B cell (primary cell): ENCODE measurements around the gene ST6GAL2. TPM values are rescaled to one million over a fixed set of nuclear protein-coding genes. Genes with fewer than 3 reads are reported as not detected.

Experiments
- ATAC-seq: fragments of 200-7000 bp; cut with Tn5 transposase; one replicate; pipeline ENCODE4 v1.10.0; 2021; ENCODE audit warnings: low read depth, mild to moderate bottlenecking, moderate number of reproducible peaks, moderate library complexity
- CTCF ChIA-PET: fragments of 350-600 bp; sonication (Branson Sonifier 250); formaldehyde crosslinking; loops from one replicate; lab custom pipeline; 2021; ENCODE audit warnings: antibody characterized with exemption, inconsistent platforms; lab: Charles Lee
- POLR2A ChIA-PET: fragments of 350-600 bp; sonication (Branson Sonifier 250); formaldehyde crosslinking; loops from one replicate; lab custom pipeline; 2021; ENCODE audit warnings: antibody characterized with exemption; lab: Charles Lee
- DNase-seq: peaks from one replicate; pipeline ENCODE4 v3.0.0; 2013
- H2AFZ ChIP-seq: 2 replicates; pipeline ENCODE4 v1.6.1; 2012; ENCODE audit warnings: mild to moderate bottlenecking, low read depth, low read length; ENCODE audit not compliant: insufficient read depth, poor library complexity, severe bottlenecking
- H3K27ac ChIP-seq, 2 donors: 1 replicate in 1 of 2; 2 replicates in 1 of 2; pipeline ENCODE4 v1.5.1; 2012 to 2013; ENCODE audit warnings: low read length in 2 of 2, mild to moderate bottlenecking in 2 of 2, moderate library complexity in 1 of 2
- H3K27me3 ChIP-seq, 4 experiments: fragments of 200-600 bp in 1 of 4; sonication (generic) in 1 of 4; replicated peaks in 1 of 4; 1 replicate in 2 of 4; 2 replicates in 2 of 4; pipeline versions ENCODE4 v1.6.1 to v1.7.0; 2013 to 2016; ENCODE audit warnings: low read length in 3 of 4, mild to moderate bottlenecking in 2 of 4, mixed read lengths in 1 of 4, moderate library complexity in 1 of 4; ENCODE audit not compliant: insufficient read depth in 4 of 4, control insufficient read depth in 3 of 4; ENCODE audit errors: control extremely low read depth in 1 of 4
- H3K36me3 ChIP-seq, 2 experiments: replicated peaks in 1 of 2; 1 replicate in 1 of 2; 2 replicates in 1 of 2; pipeline versions ENCODE4 v1.6.1 to v1.7.1; 2013; ENCODE audit warnings: low read length in 1 of 2; ENCODE audit not compliant: insufficient read depth in 2 of 2, control insufficient read depth in 1 of 2; ENCODE audit errors: control extremely low read depth in 1 of 2, extremely low read depth in 1 of 2
- H3K4me1 ChIP-seq, 2 donors: fragments of 200-600 bp in 1 of 2; sonication (generic) in 1 of 2; 1 replicate in 1 of 2; 2 replicates in 1 of 2; pipeline versions ENCODE4 v1.5.1 to v1.6.1; 2013 to 2017; ENCODE audit warnings: low read length in 2 of 2; ENCODE audit not compliant: control insufficient read depth in 2 of 2, insufficient read depth in 2 of 2
- H3K4me2 ChIP-seq: replicated peaks from 2 replicates; pipeline ENCODE3; 2012; ENCODE audit warnings: mild to moderate bottlenecking, low read depth, low read length; ENCODE audit not compliant: poor library complexity, severe bottlenecking
- H3K4me3 ChIP-seq, 5 experiments: fragments of 200-600 bp in 1 of 5; sonication (generic) in 1 of 5; 1 replicate in 3 of 5; 2 replicates in 2 of 5; pipeline versions ENCODE4 v1.5.1 to v1.7.0; 2011 to 2016; ENCODE audit warnings: low read length in 4 of 5, mild to moderate bottlenecking in 4 of 5, low read depth in 2 of 5, control low read depth in 1 of 5, moderate library complexity in 1 of 5; ENCODE audit not compliant: insufficient read depth in 1 of 5; ENCODE audit errors: control extremely low read depth in 1 of 5, extremely low read depth in 1 of 5
- H3K79me2 ChIP-seq: fragments of 200-600 bp; sonication (generic); one replicate; pipeline ENCODE4 v1.6.0; 2016; ENCODE audit warnings: low read length; ENCODE audit not compliant: control insufficient read depth, insufficient read depth
- H3K9ac ChIP-seq: fragments of 200-600 bp; sonication (generic); 2 replicates; pipeline ENCODE4 v1.6.1; 2017; ENCODE audit warnings: mild to moderate bottlenecking, low read length, moderate library complexity
- H3K9me3 ChIP-seq, 3 donors: one replicate each; pipeline versions ENCODE4 v1.6.1 to v1.7.1; 2013; ENCODE audit warnings: low read length in 2 of 3; ENCODE audit not compliant: control insufficient read depth in 2 of 3, insufficient read depth in 1 of 3; ENCODE audit errors: control extremely low read depth in 1 of 3
- H4K20me1 ChIP-seq: 2 replicates; pipeline ENCODE4 v1.6.0; 2012; ENCODE audit warnings: mild to moderate bottlenecking, low read length; ENCODE audit not compliant: insufficient read depth, control insufficient read depth, poor library complexity, severe bottlenecking
- H3K27ac Mint-ChIP-seq: one replicate; pipeline ENCODE4 v1.8.0; 2021; ENCODE audit warnings: mixed read lengths
- H3K27me3 Mint-ChIP-seq: one replicate; pipeline ENCODE4 v1.8.0; 2021; ENCODE audit warnings: mixed read lengths
- H3K4me1 Mint-ChIP-seq: one replicate; pipeline ENCODE4 v1.8.0; 2021; ENCODE audit warnings: mixed read lengths
- H3K4me3 Mint-ChIP-seq: one replicate; pipeline ENCODE4 v1.8.0; 2021; ENCODE audit warnings: mixed read lengths
- H3K9me3 Mint-ChIP-seq: one replicate; pipeline ENCODE4 v1.8.0; 2022; ENCODE audit warnings: mixed read lengths; ENCODE audit not compliant: insufficient read depth
- CTCF ChIP-seq: fragments of 200-600 bp; IDR thresholded peaks from one replicate; pipeline ENCODE4 v1.8.0; 2022; ENCODE audit warnings: antibody characterized with exemption, mild to moderate bottlenecking
- EZH2 ChIP-seq: IDR thresholded peaks from 2 replicates; pipeline ENCODE4 v1.6.1; 2012; ENCODE audit warnings: borderline replicate concordance, low read depth, mild to moderate bottlenecking, moderate library complexity, low read length; ENCODE audit not compliant: insufficient read depth, poor library complexity, severe bottlenecking
- WGBS: methylation state at CpG from one replicate; pipeline ENCODE4 v1.1.5; 2013; ENCODE audit warnings: missing lambda C conversion rate; ENCODE audit not compliant: insufficient coverage; 5-methylcytosine and 5-hydroxymethylcytosine counted together
- intact Hi-C: fragments of 100-400 bp; cut with micrococcal nuclease; formaldehyde crosslinking; loops from one replicate; pipeline ENCODE4 v1.10.0; 2022
- polyA plus RNA-seq: library from polyadenylated mRNA; depleted of rRNA; stranded (reverse); fragments of >200 nt; gene quantifications from 2 replicates; pipeline ENCODE4 v1.2.3, GENCODE V29; 2012
- total RNA-seq, 2 donors: library from RNA; stranded (reverse); fragments of 120-200 nt in 1 of 2; gene quantifications; 1 replicate in 1 of 2; 2 replicates in 1 of 2; pipeline versions ENCODE4 v1.2.3 to v1.2.4, GENCODE V29; 2013 to 2022

The ST6GAL2 gene
- total and polyA plus RNA-seq, 2 donors (not counting 1 experiment from before 2014, with no cell fraction given) = not detected

GRCh38 chr2:106804161-106804560 is 81.8 kb downstream of the ST6GAL2 start:
- no peaks in the 10 kb centered on the region for H4K20me1 ChIP-seq
- no peak overlapping the region for H3K9ac ChIP-seq
- ATAC-seq (no peak), DNase-seq (no peak)
- WGBS = no CpG with 5 or more reads among the region's 1 CpG
- Mint-ChIP-seq H3K27ac (no peak overlapping the region), H3K27me3 (no peaks in the 10 kb centered on the region), H3K9me3 (no peaks in the 10 kb centered on the region), H3K4me3 (no peak overlapping the region), H3K4me1 (no peaks in the 10 kb centered on the region)
- intact Hi-C loops = no loop called here
- H3K4me3 ChIP-seq = no peak overlapping the region
- no peaks in the 10 kb centered on the region for H3K27me3 ChIP-seq
- no peaks in the 10 kb centered on the region for H3K4me1 ChIP-seq
- no peak overlapping the region for H2AFZ ChIP-seq
- H3K27ac ChIP-seq = no peak overlapping the region
- ChIA-PET CTCF (no interaction called here), POLR2A (no interaction called here)
- H3K9me3 ChIP-seq = no peaks in the 10 kb centered on the region
- TF ChIP-seq CTCF (no peak), EZH2 (no peak)
- no peak overlapping the region for H3K4me2 ChIP-seq
- H3K36me3 ChIP-seq = no peaks in the 10 kb centered on the region
- H3K79me2 ChIP-seq = no peaks in the 10 kb centered on the region

GRCh38 chr2:106800976-106801655 is 84.9 kb downstream of the ST6GAL2 start:
- no peaks in the 10 kb centered on the region for H3K79me2 ChIP-seq
- no peaks in the 10 kb centered on the region for H4K20me1 ChIP-seq
- intact Hi-C loops = no loop called here
- 64% methylated on average over 3 of the region's 10 CpGs for whole genome bisulfite sequencing
- Mint-ChIP-seq H3K4me1 (no peaks in the 10 kb centered on the region), H3K4me3 (no peak overlapping the region), H3K27me3 (no peaks in the 10 kb centered on the region), H3K27ac (no peak overlapping the region), H3K9me3 (no peaks in the 10 kb centered on the region)
- no peak overlapping the region for H3K4me2 ChIP-seq
- H3K27me3 ChIP-seq = no peaks in the 10 kb centered on the region
- CTCF ChIA-PET = no interaction called here
- no peaks in the 10 kb centered on the region for H3K4me1 ChIP-seq
- H3K36me3 ChIP-seq = no peaks in the 10 kb centered on the region
- POLR2A ChIA-PET = no interaction called here
- no peak for DNase-seq
- no peak overlapping the region for H3K27ac ChIP-seq
- no peak overlapping the region for H3K4me3 ChIP-seq
- no peak overlapping the region for H3K9ac ChIP-seq
- no peak overlapping the region for H2AFZ ChIP-seq
- no peaks in the 10 kb centered on the region for H3K9me3 ChIP-seq
- ATAC-seq = no peak
- TF ChIP-seq EZH2 (no peak), CTCF (no peak)
